GM12878 (cell line): ENCODE data around the gene CARD9. TPM values are rescaled to one million over a fixed set of nuclear protein-coding genes. Genes with fewer than 3 reads are reported as not detected.

Source experiments
- CHD2 ChIP-seq: IDR thresholded peaks from 2 replicates; pipeline ENCODE4 v1.6.1; 2011; ENCODE audit warnings: low read depth, low read length, improper control_type of control experiment, borderline replicate concordance
- CREM ChIP-seq: IDR thresholded peaks from 2 replicates; pipeline ENCODE4 v1.6.1; 2014; ENCODE audit warnings: antibody characterized with exemption, low read depth
- EGR1 ChIP-seq, 2 experiments: IDR thresholded peaks; 1 replicate in 1 of 2; 2 replicates in 1 of 2; pipeline ENCODE4 v1.6.1; 2011 to 2012; ENCODE audit warnings: low read depth in 2 of 2, low read length in 2 of 2, borderline replicate concordance in 1 of 2, mild to moderate bottlenecking in 1 of 2, moderate library complexity in 1 of 2
- FOXM1 ChIP-seq: IDR thresholded peaks from 2 replicates; pipeline ENCODE4 v1.6.1; 2012; ENCODE audit warnings: low read depth, mild to moderate bottlenecking, inconsistent platforms, low read length, moderate library complexity
- HDAC2 ChIP-seq: fragments of 200-600 bp; sonication (generic); IDR thresholded peaks from 2 replicates; pipeline ENCODE4 v1.6.1; 2017
- JUNB ChIP-seq: IDR thresholded peaks from 2 replicates; pipeline ENCODE4 v1.6.1; 2016; ENCODE audit warnings: antibody characterized with exemption, mild to moderate bottlenecking
- LARP7 ChIP-seq: fragments of 450-650 bp; IDR thresholded peaks from 2 replicates; pipeline ENCODE4 v1.6.1; 2017; ENCODE audit warnings: mild to moderate bottlenecking
- MTA3 ChIP-seq: IDR thresholded peaks from 2 replicates; pipeline ENCODE4 v1.6.1; 2012; ENCODE audit warnings: low read length, inconsistent platforms, borderline replicate concordance
- NBN ChIP-seq: fragments of 450-650 bp; IDR thresholded peaks from 2 replicates; pipeline ENCODE4 v1.6.1; 2016
- SMARCA5 ChIP-seq: fragments of 450-650 bp; IDR thresholded peaks from 2 replicates; pipeline ENCODE4 v1.6.1; 2017; ENCODE audit warnings: mild to moderate bottlenecking
- ZNF592 ChIP-seq: fragments of 450-650 bp; IDR thresholded peaks from 2 replicates; pipeline ENCODE4 v1.6.1; 2017; ENCODE audit warnings: mild to moderate bottlenecking, moderate library complexity
- ZNF622 ChIP-seq: fragments of 450-650 bp; IDR thresholded peaks from 2 replicates; pipeline ENCODE4 v1.6.1; 2017; ENCODE audit warnings: mild to moderate bottlenecking, inconsistent platforms
- polyA plus RNA-seq, 11 experiments: library from polyadenylated mRNA; depleted of rRNA in 4 of 11; unstranded in 6 of 11; stranded (reverse) in 5 of 11; fragments of >200 nt; fragmentation: Nextera tagmentation in 4 of 11; fragmentation: Illumina TruSeq in 1 of 11; extraction: Ambion mirVana in 4 of 11; extraction: Trizol in 1 of 11; gene quantifications; 1 replicate in 1 of 11; 2 replicates in 10 of 11; pipeline versions ENCODE4 v1.2.1 to v1.2.3, GENCODE V29; 2011 to 2016; ENCODE audit warnings: inconsistent platforms in 2 of 11, missing spikeins in 2 of 11, low read depth in 1 of 11
- total RNA-seq, 4 experiments: library from RNA; depleted of rRNA in 3 of 4; stranded (reverse); fragments of >200 nt in 3 of 4; fragmentation: Illumina TruSeq in 1 of 4; extraction: Trizol in 1 of 4; gene quantifications; 2 replicates each; pipeline versions ENCODE4 v1.2.1 to v1.2.3, GENCODE V29; 2013 to 2021
- TF ChIP-seq, protein P1 (sequence below): fragments of 150-350 bp; IDR thresholded peaks from 2 replicates; pipeline ENCODE4 v1.6.1; 2014; ENCODE audit warnings: mild to moderate bottlenecking, low read depth, low read length

CARD9 gene
- total and polyA plus RNA-seq, 10 of the 15 experiments (the other 5 are each of a cell fraction or from before 2014, with no cell fraction given), result 0.11 to 4.9 (median 1.8) TPM; not detected in 1

GRCh38 chr9:136358016-136358415, 15.5 kb downstream of the CARD9 start (continued):
- TF ChIP-seq, protein P1, sequence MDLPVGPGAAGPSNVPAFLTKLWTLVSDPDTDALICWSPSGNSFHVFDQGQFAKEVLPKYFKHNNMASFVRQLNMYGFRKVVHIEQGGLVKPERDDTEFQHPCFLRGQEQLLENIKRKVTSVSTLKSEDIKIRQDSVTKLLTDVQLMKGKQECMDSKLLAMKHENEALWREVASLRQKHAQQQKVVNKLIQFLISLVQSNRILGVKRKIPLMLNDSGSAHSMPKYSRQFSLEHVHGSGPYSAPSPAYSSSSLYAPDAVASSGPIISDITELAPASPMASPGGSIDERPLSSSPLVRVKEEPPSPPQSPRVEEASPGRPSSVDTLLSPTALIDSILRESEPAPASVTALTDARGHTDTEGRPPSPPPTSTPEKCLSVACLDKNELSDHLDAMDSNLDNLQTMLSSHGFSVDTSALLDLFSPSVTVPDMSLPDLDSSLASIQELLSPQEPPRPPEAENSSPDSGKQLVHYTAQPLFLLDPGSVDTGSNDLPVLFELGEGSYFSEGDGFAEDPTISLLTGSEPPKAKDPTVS, result no peak
- TF ChIP-seq SMARCA5 (no peak), CHD2 (no peak), CREM (no peak), NBN (no peak), JUNB (no peak), HDAC2 (no peak), ZNF622 (no peak), EGR1 (IDR thresholded peaks at IDR 0.05; ENCODE audit: borderline replicate concordance in 1 of 2, low read depth in 2 of 2, low read length in 2 of 2) (no peak), LARP7 (no peak), MTA3 (no peak), ZNF592 (no peak), FOXM1 (no peak)
